HT-29 (cell line): ENCODE data around the gene DTD2. TPM values are rescaled to one million over a fixed set of nuclear protein-coding genes. Genes with fewer than 3 reads are reported as not detected.

Experiments used
- DNase-seq: peaks from one replicate; pipeline ENCODE4 v3.0.0-alpha.2; 2015; ENCODE audit warnings: low spot score
- total RNA-seq: library from RNA; depleted of rRNA; stranded (reverse); fragments of >200 nt; shearing (Covaris generic); gene quantifications from 2 replicates; pipeline ENCODE4 v1.2.3, GENCODE V29; 2014; rRNA removed

DTD2 gene
- total RNA-seq, 1 experiment from 2014 or later = 7.2 TPM

DNA sequence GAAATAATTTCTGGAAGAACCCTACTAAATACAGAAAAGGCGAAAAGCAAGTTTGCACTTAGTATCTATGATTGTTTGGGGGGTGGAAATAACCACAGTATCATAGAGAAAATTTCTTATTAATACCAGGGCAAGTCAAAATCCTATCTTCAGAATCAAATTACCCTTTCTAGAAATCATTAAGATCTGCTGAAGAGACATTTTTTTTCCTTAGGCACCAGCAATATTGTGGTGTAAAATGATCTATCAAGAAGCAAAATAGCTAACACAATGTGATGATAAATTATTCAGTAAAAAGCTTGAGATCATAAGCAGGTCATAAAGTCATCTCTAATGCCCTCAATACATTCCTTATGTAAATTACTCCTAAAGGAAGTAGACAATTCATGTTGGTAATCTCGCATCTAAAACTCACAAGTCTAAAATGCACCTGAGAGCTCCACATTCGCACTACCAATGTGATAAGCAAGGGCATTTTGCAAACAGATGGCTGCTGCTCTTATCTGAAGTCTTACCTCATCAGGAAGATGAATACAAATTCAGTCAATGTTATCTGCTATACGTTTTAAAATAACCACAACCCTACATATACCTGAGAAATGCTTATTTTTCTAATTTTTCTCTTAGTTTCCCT lies 51.6 kb downstream of the DTD2 start:
- no peak for DNase-seq

DNA sequence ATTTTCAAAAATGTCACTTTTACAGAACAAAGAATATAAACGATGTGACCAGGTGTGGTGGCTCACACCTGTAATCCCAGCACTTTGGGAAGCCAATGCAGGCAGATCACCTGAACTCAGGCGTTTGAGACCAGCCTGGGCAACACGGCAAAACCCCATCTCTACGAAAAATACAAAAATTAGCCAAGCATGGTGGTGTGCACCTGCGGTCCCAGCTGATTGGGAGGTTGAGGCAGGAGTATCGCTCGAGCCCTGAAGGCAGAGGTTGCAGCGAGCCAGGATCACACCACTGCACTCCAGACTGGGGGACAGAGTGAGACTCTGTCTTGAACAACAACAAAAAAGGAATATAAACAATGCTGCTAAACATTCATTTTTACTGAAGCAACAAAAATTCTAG lies 52.2 kb downstream of the DTD2 start:
- DNase-seq = no peak

DNA sequence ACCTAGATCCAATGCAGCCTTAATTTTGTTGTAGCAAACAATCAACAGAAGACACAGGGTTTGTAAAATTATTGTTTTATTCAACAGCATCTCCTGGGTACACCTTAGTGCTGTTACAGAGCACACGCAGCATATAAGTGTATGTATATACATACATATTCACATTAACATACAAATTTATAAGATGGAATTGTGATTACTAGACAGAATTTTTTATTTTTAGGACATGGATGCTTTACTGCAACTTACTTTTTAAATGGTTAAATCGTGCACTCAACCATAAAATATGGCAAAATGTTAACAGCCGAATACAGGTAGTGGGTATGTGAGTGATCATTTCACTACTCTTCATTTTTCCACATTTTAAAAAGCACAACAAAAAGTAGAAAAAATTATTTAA lies 53.6 kb downstream of the DTD2 start:
- no peak for DNase-seq

DNA sequence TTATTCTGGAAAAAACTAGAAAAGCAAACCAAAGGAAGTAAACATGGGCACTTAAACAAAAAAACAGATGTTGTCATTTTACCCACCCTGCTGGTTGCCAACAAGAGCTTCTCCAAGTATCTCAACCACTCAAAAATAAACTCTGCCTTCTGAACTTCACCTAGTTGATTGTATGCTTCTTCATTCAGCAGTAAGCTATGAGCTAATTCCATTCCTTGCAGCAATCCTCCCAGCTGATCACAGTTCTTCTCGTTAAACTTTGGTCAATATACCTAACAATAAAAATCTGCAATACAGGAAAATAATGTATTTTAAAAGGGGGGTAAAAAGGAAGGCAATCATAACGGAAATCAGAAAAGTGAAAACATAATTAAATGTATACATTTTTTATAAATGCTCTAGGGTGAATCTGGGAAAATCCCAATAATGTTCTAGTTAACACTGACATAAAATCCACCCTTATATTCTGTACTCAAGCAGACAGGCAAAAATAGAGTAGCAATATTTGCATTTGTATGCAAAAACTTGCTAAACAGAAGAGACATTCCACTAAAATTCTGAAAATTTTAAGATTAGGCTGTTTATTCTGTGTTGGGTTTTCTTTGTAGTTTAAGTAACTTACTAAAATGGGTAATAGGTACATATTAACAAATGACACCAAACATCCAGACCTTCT lies 54.4 kb downstream of the DTD2 start:
- DNase-seq = no peak

DNA sequence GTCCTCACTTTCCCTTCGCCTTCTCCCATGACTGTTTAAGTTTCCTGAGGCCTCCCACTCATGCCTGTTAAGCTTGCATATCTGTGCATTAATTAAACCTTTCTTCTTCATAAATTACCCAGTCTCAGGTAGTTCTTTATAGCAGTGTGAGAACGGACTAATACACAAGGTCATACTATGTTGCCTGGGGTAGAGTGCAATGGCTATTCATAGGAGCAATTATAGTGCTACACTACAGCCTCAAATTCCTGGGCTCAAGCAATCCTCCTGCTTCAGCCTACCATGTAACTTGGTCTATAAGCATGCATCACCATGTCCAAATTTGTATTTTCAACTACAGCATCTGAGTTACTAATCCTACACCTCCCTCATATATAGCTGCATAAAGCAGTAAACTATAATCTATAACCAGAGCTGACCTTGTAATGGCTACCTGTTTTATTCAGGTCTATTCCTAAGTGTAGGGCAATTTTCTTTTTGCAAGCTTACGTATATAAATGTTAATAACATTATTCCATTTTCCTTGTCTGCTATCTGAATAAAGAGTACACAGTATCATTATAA lies 55.9 kb downstream of the DTD2 start:
- DNase-seq = no peak

DNA sequence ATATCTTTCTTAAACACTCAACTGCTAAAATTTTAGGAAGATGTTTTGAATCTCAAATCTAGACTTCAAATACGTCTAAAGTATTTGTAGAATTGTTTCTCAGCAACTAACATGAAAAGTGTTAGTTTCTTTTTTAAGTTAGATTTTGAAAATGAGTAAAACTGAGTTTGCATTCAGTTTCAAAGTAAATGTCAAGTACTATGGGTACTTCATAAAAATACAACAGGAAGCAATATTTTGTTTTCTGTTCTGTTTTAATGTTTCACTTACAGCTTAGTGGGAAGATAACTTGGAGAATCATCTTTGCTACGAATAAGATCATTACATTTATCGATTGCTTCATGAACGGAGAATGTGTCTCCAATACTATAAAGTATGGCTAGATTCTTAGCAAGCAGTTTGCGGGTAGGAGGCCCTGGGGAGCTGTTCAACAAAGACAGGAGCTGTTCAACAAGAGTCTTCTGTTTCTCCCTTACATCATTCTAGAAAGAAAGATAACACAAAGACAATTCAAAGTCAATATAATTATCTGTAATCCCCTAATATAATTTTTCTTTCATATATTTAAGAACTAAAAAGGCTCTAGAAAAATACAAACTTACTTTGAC lies 57.2 kb downstream of the DTD2 start:
- DNase-seq = no peak

Other genes starting within 250 kb of the DTD2 start
- gene HECTD1, start 249.7 kb downstream of the DTD2 start, total RNA-seq = 73.1 and 75.3 TPM in 2 replicates
- 4.1 and 5.8 TPM in 2 replicates for gene HEATR5A, start 37.0 kb downstream of the DTD2 start, total RNA-seq
- gene GPR33, start 30.5 kb upstream of the DTD2 start, total RNA-seq = not detected in 2 replicates
- 4.4 and 4.6 TPM in 2 replicates for gene NUBPL, start 103.9 kb upstream of the DTD2 start, total RNA-seq